ENCODE measurements around the gene SLC6A19.
"Not testable (repeated sequence)": the region's sequence is repeated elsewhere in the genome, so short reads cannot be mapped to it uniquely, and the experiment has no call there.

The SLC6A19 gene

DNA sequence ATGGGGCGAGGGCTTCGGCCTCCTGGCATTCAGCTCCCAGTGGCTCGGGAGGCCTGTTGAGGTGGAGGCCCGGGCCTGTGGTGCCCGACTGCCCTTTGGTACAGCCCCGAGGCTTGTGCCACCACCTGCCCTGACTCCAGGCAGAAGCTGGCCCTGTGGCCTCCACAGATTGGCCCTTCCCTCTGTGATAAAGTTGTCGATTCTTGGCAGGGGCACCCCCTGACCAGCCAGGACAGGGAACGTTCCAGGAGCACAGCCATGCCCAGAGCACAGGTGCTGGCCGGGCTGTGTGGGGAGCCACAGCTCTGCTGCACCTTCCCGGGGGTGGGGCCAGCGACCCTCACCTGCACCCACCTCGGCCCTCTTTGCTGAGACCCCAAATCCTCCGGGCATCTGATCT lies 56.4 kb downstream of the SLC6A19 start:
- Mint-ChIP-seq H3K27me3 (ENCODE audit: low read depth) (no peaks in the 10 kb centered on the region), H3K9me3 (no peaks in the 10 kb centered on the region), H3K4me1 (ENCODE audit: low read depth) (peaks cover 19% of the 10 kb centered on the region), H3K4me3 (no peak overlapping the region), H3K27ac (no peak overlapping the region), H3K36me3 (ENCODE audit: low read depth) (no peaks in the 10 kb centered on the region)
- no peak for DNase-seq (ENCODE audit: low spot score)

DNA sequence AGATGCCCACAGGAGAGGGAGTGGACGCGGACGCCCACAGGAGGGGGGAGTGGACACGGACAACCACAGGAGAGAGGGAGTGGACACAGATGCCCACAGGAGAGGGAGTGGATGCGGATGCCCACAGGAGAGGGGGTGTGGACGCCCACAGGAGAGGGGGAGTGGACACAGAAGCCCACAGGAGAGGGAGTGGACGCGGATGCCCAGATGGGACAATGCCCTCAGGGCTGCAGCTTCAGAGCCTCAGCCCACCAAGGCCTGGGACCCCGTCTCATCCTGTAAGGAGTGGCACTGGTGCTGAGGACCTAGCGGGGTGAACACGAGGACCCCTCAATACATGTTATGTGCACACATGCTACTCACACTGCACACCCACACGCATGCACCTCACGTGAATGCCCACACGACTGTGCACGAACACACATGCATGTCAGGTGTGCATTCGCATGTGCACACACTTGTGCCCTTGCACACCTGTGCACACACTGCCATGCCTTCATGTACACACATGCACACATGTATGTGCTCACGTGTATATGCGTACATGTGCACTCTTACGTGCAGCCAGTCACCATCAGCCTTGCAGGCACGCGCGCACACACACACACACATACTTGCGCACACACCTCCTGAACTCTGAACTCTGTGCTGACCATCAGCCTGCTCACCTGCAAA lies 58.5 kb downstream of the SLC6A19 start:
- H3K36me3 Mint-ChIP-seq (ENCODE audit: low read depth), result no peaks in the 10 kb centered on the region
- H3K4me1 Mint-ChIP-seq (ENCODE audit: low read depth), result peaks cover 12% of the 10 kb centered on the region
- no peak overlapping the region for H3K4me3 Mint-ChIP-seq
- DNase-seq (ENCODE audit: low spot score), result no peak
- H3K27me3 Mint-ChIP-seq (ENCODE audit: low read depth), result no peaks in the 10 kb centered on the region
- H3K27ac Mint-ChIP-seq, result no peak overlapping the region
- no peaks in the 10 kb centered on the region for H3K9me3 Mint-ChIP-seq

DNA sequence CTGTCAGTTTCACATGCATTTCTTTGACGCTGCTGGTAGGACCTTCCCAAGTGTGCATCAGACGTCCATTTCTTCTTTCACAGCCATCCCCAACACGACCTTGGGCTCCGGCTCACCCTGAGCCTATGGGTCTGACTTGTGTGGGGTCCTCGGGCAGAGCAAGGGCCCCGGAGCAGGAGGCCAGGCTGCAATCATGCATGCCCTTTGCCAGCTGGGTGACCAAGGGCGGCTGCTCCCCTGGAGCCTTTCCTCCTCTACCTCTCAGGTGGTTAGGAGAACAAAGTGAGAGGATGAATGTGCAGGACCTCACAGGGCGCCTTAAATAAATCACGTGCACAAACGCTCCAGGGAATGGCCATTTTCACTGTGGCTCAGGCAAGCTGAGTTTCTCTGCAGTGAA lies 60.2 kb downstream of the SLC6A19 start:
- Mint-ChIP-seq H3K36me3 (ENCODE audit: low read depth) (peaks cover 2% of the 10 kb centered on the region), H3K27ac (no peak overlapping the region), H3K4me3 (no peak overlapping the region), H3K9me3 (no peaks in the 10 kb centered on the region), H3K4me1 (ENCODE audit: low read depth) (no peaks in the 10 kb centered on the region), H3K27me3 (ENCODE audit: low read depth) (no peaks in the 10 kb centered on the region)
- no peak for DNase-seq (ENCODE audit: low spot score)

DNA sequence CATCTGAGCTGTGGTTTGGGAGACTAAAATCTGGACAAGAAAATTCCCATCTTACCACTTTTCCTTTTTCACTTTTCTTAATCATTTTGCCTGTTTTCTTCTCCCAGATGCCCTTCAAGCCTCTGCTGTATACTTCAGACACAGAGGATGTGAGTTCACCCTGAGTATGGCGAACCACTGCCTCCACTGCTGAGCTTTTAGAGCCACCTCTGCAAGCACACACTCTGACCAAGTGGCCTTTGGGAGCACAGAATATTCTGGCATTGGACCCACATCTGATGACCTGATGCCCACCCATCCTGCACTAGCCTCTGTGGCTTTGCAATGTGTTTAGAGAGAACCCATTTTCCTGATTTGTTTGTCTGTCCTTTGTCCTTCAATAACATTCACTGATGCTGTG lies 61.0 kb downstream of the SLC6A19 start:
- no peaks in the 10 kb centered on the region for H3K4me1 Mint-ChIP-seq (ENCODE audit: low read depth)
- no peaks in the 10 kb centered on the region for H3K27me3 Mint-ChIP-seq (ENCODE audit: low read depth)
- no peak for DNase-seq (ENCODE audit: low spot score)
- peaks cover 2% of the 10 kb centered on the region for H3K36me3 Mint-ChIP-seq (ENCODE audit: low read depth)
- H3K27ac Mint-ChIP-seq, result no peak overlapping the region
- H3K4me3 Mint-ChIP-seq, result no peak overlapping the region
- H3K9me3 Mint-ChIP-seq, result no peaks in the 10 kb centered on the region

DNA sequence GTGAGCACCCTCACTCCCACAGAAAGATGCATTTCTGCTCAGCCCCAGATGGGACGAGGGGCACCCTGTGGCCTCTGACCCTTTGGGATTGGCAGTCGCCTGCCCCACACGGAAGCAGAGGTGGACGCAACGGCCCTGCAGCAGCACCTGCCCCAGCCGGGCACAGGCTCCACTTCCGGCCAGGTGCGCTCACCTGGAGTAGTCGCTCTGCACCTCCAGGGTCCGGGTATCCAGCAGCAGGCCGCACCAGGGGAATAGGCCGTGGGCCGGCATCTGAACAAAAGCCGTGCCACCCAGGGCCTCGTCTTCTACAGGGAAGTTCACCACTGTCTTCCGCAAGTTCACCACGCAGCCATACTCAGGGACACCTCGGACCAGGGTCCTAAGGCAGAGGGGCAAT lies 62.8 kb downstream of the SLC6A19 start:
- Mint-ChIP-seq H3K9me3 (no peaks in the 10 kb centered on the region), H3K27me3 (ENCODE audit: low read depth) (no peaks in the 10 kb centered on the region), H3K27ac (no peak overlapping the region)

DNA sequence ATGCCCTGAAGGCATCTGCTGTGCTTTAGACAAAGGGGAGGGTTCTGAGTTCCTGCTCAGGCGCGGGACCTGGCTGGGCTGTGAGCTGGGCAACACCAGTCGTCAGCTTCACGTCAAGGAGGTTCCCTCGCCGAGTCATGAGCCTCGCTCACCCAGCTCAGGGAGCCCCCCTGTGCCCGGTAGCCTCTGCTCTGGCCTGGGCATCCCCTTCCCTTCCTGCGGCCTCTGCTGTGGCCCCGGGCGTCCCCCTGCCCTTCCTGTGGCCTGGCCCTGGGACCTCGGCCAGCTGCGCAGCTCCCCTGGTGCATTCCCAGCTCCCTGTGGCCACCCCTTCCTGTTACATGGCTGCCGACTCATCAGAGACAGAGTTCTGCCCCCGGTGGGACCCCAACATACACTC lies 63.6 kb downstream of the SLC6A19 start:
- H3K27me3 Mint-ChIP-seq (ENCODE audit: low read depth), result no peaks in the 10 kb centered on the region
- no peaks in the 10 kb centered on the region for H3K9me3 Mint-ChIP-seq
- H3K4me3 Mint-ChIP-seq, result no peak overlapping the region
- H3K36me3 Mint-ChIP-seq (ENCODE audit: low read depth), result peaks cover 7% of the 10 kb centered on the region
- peaks cover 8% of the 10 kb centered on the region for H3K4me1 Mint-ChIP-seq (ENCODE audit: low read depth)
- no peak for DNase-seq (ENCODE audit: low spot score)
- H3K27ac Mint-ChIP-seq, result no peak overlapping the region

More for the DNA sequence above, 62.8 kb downstream of the SLC6A19 start:
- Mint-ChIP-seq H3K4me1 (ENCODE audit: low read depth) (peaks cover 8% of the 10 kb centered on the region), H3K36me3 (ENCODE audit: low read depth) (peaks cover 5% of the 10 kb centered on the region), H3K4me3 (no peak overlapping the region)
- no peak for DNase-seq (ENCODE audit: low spot score)

DNA sequence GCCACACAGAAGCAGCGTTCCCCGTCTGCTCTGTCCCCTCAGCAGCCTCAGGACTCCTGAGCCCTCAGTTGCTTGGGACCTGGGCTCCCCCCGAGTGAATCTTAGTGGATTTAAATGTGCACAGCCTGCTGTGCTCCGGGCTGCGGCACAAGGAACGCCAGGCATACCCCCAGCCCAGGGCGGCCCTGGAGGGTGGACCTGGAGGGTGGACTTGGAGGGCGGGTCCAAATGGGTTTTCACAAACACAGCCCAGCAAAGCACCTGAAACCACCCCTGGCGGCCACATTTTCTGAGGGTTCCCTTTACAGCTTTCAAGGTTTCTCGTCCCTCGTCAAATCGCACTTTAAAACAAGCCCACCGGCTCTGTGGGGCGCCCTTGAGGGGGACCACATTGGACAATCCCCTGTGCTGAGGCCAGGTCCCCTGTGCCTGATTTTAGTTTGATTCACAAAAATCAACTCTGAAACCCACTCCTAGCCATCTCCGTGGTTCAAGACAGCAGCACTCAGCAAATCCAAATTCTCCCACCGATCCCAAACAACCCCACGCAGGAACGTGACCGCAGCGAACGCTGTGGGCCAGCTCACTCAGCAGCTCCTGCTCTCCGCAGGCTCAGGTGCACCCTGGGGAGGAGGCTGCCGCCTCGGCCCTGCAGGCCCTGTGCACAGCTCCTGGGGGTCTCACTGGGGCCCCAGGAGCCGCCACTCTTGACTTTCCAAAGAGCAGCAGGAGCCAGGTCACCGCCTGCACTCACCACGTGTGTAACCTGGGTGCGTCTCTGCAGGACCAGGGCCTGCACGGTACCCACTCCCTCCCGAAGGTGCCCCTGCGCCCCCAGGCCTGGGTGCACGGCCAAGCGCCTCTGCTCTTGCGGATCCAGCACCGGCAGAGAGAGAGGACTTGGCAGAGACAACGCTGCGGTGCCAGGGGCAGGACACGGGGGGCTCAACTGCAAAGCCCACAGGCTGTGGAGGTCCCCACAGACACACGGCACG lies 64.4 kb downstream of the SLC6A19 start:
- H3K9me3 Mint-ChIP-seq, result no peaks in the 10 kb centered on the region
- H3K4me3 Mint-ChIP-seq, result no peak overlapping the region
- H3K36me3 Mint-ChIP-seq (ENCODE audit: low read depth), result peaks cover 9% of the 10 kb centered on the region
- H3K27me3 Mint-ChIP-seq (ENCODE audit: low read depth), result no peaks in the 10 kb centered on the region
- no peak for DNase-seq (ENCODE audit: low spot score)
- H3K27ac Mint-ChIP-seq, result no peak overlapping the region
- peaks cover 8% of the 10 kb centered on the region for H3K4me1 Mint-ChIP-seq (ENCODE audit: low read depth)

DNA sequence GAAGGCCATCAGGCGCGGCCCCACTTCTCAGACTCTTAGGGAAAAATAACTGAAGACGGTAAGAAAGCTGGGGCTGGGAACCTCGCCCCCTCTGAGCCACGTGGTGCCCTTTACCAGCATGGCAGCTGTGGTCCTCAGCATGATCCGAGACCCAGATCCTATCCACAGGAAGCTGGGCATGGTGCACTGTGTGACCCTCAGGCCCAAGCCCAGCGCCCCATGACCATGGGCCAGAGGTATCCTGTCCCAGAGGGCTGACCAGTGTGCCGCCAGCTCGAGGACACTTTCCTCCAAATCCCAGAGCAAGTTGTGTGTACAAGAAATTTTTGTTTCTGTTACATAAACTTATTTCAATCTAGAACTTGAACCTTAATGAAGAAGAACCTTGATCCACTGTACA lies 65.4 kb downstream of the SLC6A19 start:
- H3K4me1 Mint-ChIP-seq (ENCODE audit: low read depth), result peaks cover 8% of the 10 kb centered on the region
- H3K9me3 Mint-ChIP-seq, result no peaks in the 10 kb centered on the region
- no peaks in the 10 kb centered on the region for H3K27me3 Mint-ChIP-seq (ENCODE audit: low read depth)
- DNase-seq (ENCODE audit: low spot score), result no peak
- H3K36me3 Mint-ChIP-seq (ENCODE audit: low read depth), result peaks cover 9% of the 10 kb centered on the region
- no peak overlapping the region for H3K4me3 Mint-ChIP-seq
- H3K27ac Mint-ChIP-seq, result no peak overlapping the region

DNA sequence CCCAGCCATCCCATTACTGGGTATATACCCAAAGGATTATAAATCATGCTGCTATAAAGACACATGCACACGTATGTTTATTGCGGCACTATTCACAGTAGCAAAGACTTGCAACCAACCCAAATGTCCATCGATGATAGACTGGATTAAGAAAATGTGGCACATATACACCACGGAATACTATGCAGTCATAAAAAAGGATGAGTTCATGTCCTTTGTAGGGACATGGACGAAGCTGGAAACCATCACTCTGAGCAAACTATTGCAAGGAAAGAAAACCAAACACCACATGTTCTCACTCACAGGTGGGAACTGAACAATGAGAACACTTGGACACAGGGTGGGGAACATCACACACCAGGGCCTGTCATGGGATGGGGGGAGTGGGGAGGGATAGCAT lies 66.1 kb downstream of the SLC6A19 start:
- H3K27ac Mint-ChIP-seq; DNase-seq (ENCODE audit: low spot score); H3K27me3 Mint-ChIP-seq (ENCODE audit: low read depth); H3K4me3 Mint-ChIP-seq; H3K4me1 Mint-ChIP-seq (ENCODE audit: low read depth); H3K36me3 Mint-ChIP-seq (ENCODE audit: low read depth); H3K9me3 Mint-ChIP-seq: not testable (repeated sequence)

DNA sequence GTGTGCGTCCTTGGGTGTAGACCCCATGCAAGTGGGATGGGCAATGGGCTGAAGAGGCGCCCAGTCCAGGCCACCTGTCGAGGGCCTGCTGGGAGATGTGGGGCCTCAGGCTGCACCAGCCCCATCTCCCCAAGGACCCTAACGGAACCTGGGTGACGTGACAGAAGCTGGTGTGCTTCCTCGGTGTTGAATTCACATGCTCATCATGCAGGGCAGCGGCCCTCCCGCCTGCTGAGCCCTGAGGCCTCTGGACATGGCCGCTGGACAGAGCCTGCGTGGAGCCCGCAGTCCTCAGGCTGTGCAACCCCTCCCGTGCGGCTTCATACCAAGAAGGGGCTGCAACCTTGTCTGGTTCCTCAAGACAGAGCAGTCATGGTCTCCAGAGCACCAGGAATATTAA lies 66.7 kb downstream of the SLC6A19 start:
- Mint-ChIP-seq H3K9me3 (no peaks in the 10 kb centered on the region), H3K27ac (no peak overlapping the region), H3K36me3 (ENCODE audit: low read depth) (peaks cover 9% of the 10 kb centered on the region), H3K4me3 (no peak overlapping the region), H3K4me1 (ENCODE audit: low read depth) (peaks cover 8% of the 10 kb centered on the region), H3K27me3 (ENCODE audit: low read depth) (no peaks in the 10 kb centered on the region)
- DNase-seq (ENCODE audit: low spot score), result no peak

DNA sequence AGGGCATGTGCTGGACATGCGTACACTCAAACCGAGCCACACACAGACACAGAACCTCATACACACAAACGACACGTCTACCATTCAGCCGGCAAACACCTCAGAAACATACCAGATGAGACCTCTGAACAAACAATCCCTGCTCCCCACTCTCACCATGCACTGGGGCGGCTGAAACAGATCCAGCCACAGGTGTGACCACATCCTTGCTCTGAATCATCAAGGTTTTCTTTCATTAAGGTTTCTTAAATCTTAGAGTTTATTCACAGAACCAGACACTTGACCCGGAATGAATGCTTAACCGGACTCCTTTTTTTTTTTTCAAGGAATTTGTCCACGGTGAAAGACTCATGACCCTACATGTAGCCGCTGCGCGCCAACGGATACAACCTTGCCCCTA lies 67.3 kb downstream of the SLC6A19 start:
- no peak for DNase-seq (ENCODE audit: low spot score)
- no peaks in the 10 kb centered on the region for H3K27me3 Mint-ChIP-seq (ENCODE audit: low read depth)
- peaks cover 8% of the 10 kb centered on the region for H3K4me1 Mint-ChIP-seq (ENCODE audit: low read depth)
- peaks cover 9% of the 10 kb centered on the region for H3K36me3 Mint-ChIP-seq (ENCODE audit: low read depth)
- H3K4me3 Mint-ChIP-seq, result no peak overlapping the region
- no peaks in the 10 kb centered on the region for H3K9me3 Mint-ChIP-seq
- no peak overlapping the region for H3K27ac Mint-ChIP-seq

DNA sequence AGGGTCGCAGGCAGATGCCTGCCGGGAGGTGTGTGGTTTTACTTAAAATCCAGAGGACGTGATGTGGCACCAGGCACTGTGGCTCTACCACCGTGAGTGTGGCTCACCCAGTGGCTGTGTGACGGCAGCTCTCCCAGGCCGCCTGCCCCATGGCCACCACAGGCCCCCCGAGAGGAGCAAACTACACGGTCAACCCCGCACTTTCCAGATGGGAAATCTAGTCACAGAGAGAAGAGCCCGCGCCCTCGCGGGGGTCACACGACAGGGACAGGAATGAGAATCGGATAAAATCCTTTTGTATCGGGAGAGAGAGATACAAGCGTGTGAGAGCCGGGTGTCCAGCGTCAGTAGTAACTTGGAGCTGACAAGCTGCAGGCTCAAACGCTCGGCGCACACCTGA lies 69.0 kb downstream of the SLC6A19 start:
- no peak for DNase-seq (ENCODE audit: low spot score)
- no peak overlapping the region for H3K4me3 Mint-ChIP-seq

DNA sequence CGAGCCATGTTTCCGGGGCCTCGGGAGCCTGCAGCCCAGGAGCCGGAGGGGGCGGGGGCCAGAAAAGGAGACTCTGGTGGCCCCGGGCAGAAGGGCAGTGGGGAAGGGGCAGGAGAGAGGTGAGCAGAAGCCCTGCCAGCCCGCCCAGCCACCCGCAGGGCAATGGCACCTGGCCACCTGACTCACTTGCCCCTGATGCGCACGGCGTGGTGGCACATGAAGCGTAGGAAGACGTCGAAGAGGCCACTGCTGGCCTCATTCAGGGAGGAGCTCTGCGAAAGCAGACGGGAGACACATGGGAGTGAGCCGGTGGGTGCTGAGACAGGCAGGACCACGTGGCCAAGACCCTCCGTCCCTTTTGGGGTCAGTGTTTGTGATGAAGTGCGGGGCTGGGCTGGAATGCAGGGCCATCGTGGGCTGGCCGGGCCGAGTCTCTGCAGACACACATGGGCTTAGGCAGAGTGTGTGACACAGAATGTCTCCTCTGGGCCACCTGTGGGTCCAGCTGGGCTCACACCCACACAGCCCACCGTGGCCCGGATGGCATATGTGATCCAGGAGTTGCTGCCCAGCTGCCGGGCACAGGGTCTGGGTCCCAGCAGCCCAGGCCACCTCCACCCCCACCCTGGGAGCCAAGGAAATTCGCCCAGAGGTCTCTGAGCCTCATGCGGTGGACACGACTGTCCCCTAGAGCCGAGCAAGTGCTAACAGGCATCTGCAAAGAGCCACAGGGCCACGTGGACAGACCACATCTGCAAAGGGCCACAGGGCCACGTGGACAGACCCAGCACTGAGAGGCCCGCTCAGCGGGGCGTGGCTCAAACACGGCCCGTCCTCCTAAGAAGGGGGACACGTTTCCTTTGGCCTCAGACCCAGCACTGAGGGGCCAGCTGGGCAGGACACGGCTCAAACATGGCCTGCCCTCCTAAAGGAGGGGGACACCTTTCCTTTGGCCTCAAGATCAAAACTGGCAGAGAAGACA lies 69.8 kb downstream of the SLC6A19 start:
- Mint-ChIP-seq H3K36me3 (ENCODE audit: low read depth) (peaks cover 17% of the 10 kb centered on the region), H3K27ac (no peak overlapping the region), H3K9me3 (no peaks in the 10 kb centered on the region), H3K4me1 (ENCODE audit: low read depth) (peaks cover 8% of the 10 kb centered on the region), H3K27me3 (ENCODE audit: low read depth) (no peaks in the 10 kb centered on the region), H3K4me3 (no peak overlapping the region)
- no peak for DNase-seq (ENCODE audit: low spot score)

More for the DNA sequence above, 69.0 kb downstream of the SLC6A19 start:
- Mint-ChIP-seq H3K27me3 (ENCODE audit: low read depth) (no peaks in the 10 kb centered on the region), H3K27ac (no peak overlapping the region), H3K36me3 (ENCODE audit: low read depth) (peaks cover 17% of the 10 kb centered on the region), H3K9me3 (no peaks in the 10 kb centered on the region), H3K4me1 (ENCODE audit: low read depth) (peaks cover 8% of the 10 kb centered on the region)
